Measurements from ENCODE around the gene NTN1.

NTN1 gene

GRCh38 chr17:9181640-9182039 is 160.3 kb downstream of the NTN1 start:
- no peaks in the 10 kb centered on the region for H3K36me3 Mint-ChIP-seq (ENCODE audit: low read depth)
- no peaks in the 10 kb centered on the region for H3K9me3 Mint-ChIP-seq
- H3K4me3 Mint-ChIP-seq: no peak overlapping the region
- no peak overlapping the region for H3K27ac Mint-ChIP-seq
- no peak for TF ChIP-seq CTCF (IDR thresholded peaks at IDR 0.05; ENCODE audit: unreplicated experiment in 3 of 3)
- peaks cover 11% of the 10 kb centered on the region for H3K4me1 Mint-ChIP-seq
- H3K27me3 Mint-ChIP-seq (ENCODE audit: low read depth): peaks cover 11% of the 10 kb centered on the region

GRCh38 chr17:9183306-9183705 is 162.0 kb downstream of the NTN1 start:
- no peak overlapping the region for H3K27ac Mint-ChIP-seq
- no peak for TF ChIP-seq CTCF (IDR thresholded peaks at IDR 0.05; ENCODE audit: unreplicated experiment in 3 of 3)
- no peaks in the 10 kb centered on the region for H3K36me3 Mint-ChIP-seq (ENCODE audit: low read depth)
- no peaks in the 10 kb centered on the region for H3K9me3 Mint-ChIP-seq
- peaks cover 4% of the 10 kb centered on the region for H3K4me1 Mint-ChIP-seq
- no peak overlapping the region for H3K4me3 Mint-ChIP-seq
- peaks cover 11% of the 10 kb centered on the region for H3K27me3 Mint-ChIP-seq (ENCODE audit: low read depth)

GRCh38 chr17:9185142-9185541 is 163.8 kb downstream of the NTN1 start:
- no peaks in the 10 kb centered on the region for H3K36me3 Mint-ChIP-seq (ENCODE audit: low read depth)
- no peak for TF ChIP-seq CTCF (IDR thresholded peaks at IDR 0.05; ENCODE audit: unreplicated experiment in 3 of 3)
- no peak overlapping the region for H3K27ac Mint-ChIP-seq
- no peak overlapping the region for H3K4me3 Mint-ChIP-seq
- no peaks in the 10 kb centered on the region for H3K4me1 Mint-ChIP-seq
- H3K27me3 Mint-ChIP-seq (ENCODE audit: low read depth): peaks cover 8% of the 10 kb centered on the region
- H3K9me3 Mint-ChIP-seq: no peaks in the 10 kb centered on the region

GRCh38 chr17:9185688-9186284 is 164.5 kb downstream of the NTN1 start:
- TF ChIP-seq CTCF (IDR thresholded peaks at IDR 0.05; ENCODE audit: unreplicated experiment in 3 of 3): no peak
- peaks cover 8% of the 10 kb centered on the region for H3K27me3 Mint-ChIP-seq (ENCODE audit: low read depth)
- H3K4me3 Mint-ChIP-seq: no peak overlapping the region
- H3K36me3 Mint-ChIP-seq (ENCODE audit: low read depth): no peaks in the 10 kb centered on the region
- H3K27ac Mint-ChIP-seq: no peak overlapping the region
- no peaks in the 10 kb centered on the region for H3K4me1 Mint-ChIP-seq
- H3K9me3 Mint-ChIP-seq: no peaks in the 10 kb centered on the region

GRCh38 chr17:9187828-9188227 is 166.5 kb downstream of the NTN1 start:
- Mint-ChIP-seq H3K9me3 (no peaks in the 10 kb centered on the region), H3K4me3 (no peak overlapping the region), H3K27me3 (ENCODE audit: low read depth) (peaks cover 5% of the 10 kb centered on the region), H3K36me3 (ENCODE audit: low read depth) (no peaks in the 10 kb centered on the region), H3K4me1 (peaks cover 7% of the 10 kb centered on the region), H3K27ac (no peak overlapping the region)
- TF ChIP-seq CTCF (IDR thresholded peaks at IDR 0.05; ENCODE audit: unreplicated experiment in 3 of 3): no peak

- no peak for TF ChIP-seq CTCF (IDR thresholded peaks at IDR 0.05; ENCODE audit: unreplicated experiment in 3 of 3)
- H3K4me3 Mint-ChIP-seq: no peak overlapping the region
- H3K9me3 Mint-ChIP-seq: no peaks in the 10 kb centered on the region
- H3K36me3 Mint-ChIP-seq (ENCODE audit: low read depth): no peaks in the 10 kb centered on the region
- H3K27ac Mint-ChIP-seq: no peak overlapping the region
- H3K27me3 Mint-ChIP-seq (ENCODE audit: low read depth): no peaks in the 10 kb centered on the region
- H3K4me1 Mint-ChIP-seq: peaks cover 7% of the 10 kb centered on the region
These were observed 167.1 kb downstream of the NTN1 start for GRCh38 chr17:9188367-9188766.

Measured in nephron (organoid).